Muscle of back (tissue), 13 donors: ENCODE data around the gene UROD. TPM values are rescaled to one million over a fixed set of nuclear protein-coding genes. Genes with fewer than 3 reads are reported as not detected.
"Not testable (repeated sequence)": the region's sequence is repeated elsewhere in the genome, so short reads cannot be mapped to it uniquely, and the experiment has no call there.

Source experiments
- DNase-seq, 3 donors: peaks; one replicate each; pipeline versions ENCODE4 v3.0.0 to v3.0.0-alpha.2; 2013
- long read RNA-seq, 9 donors: transcript quantifications; one replicate each; lab custom pipeline, GENCODE V29; 2026
- polyA plus RNA-seq, 10 donors: library from polyadenylated mRNA; unstranded; fragments of 120-200 nt; gene quantifications; one replicate each; pipeline ENCODE4 v1.2.1, GENCODE V29; 2013; ENCODE audit not compliant: insufficient read length in 10 of 10

The UROD gene
- polyA plus RNA-seq = 10 to 100 TPM; 72.2 to 93.4 (median 78.5) TPM
- long read RNA-seq, donor 1, transcript UROD-210 (2 exons, 524 nt) = major isoform, 28 of 46 reads
- long read RNA-seq, donor 1, transcript UROD-201 (10 exons, 1,300 nt) = minor isoform, 16 of 46 reads
- long read RNA-seq, donor 1, partial matches to known transcripts = 0 of 46 reads
- long read RNA-seq, donor 1, other reads (novel, unspliced or antisense) = 0 of 46 reads
- long read RNA-seq, donor 2, transcript UROD-210 (2 exons, 524 nt) = major isoform, 21 of 45 reads
- long read RNA-seq, donor 2, transcript UROD-201 (10 exons, 1,300 nt) = major isoform, 21 of 45 reads
- long read RNA-seq, donor 2, partial matches to known transcripts = 0 of 45 reads
- long read RNA-seq, donor 2, other reads (novel, unspliced or antisense) = 0 of 45 reads
- long read RNA-seq, donor 3 = 0 reads
- long read RNA-seq, donor 4, transcript UROD-201 (10 exons, 1,300 nt) = minor isoform, 13 of 49 reads
- long read RNA-seq, donor 4, transcript UROD-210 (2 exons, 524 nt) = major isoform, 24 of 49 reads
- long read RNA-seq, donor 4, partial matches to known transcripts = 7 of 49 reads
- long read RNA-seq, donor 4, other reads (novel, unspliced or antisense) = 0 of 49 reads
- long read RNA-seq, donor 5, transcript UROD-201 (10 exons, 1,300 nt) = major isoform, 19 of 68 reads
- long read RNA-seq, donor 5, transcript UROD-210 (2 exons, 524 nt) = minor isoform, 18 of 68 reads
- long read RNA-seq, donor 5, partial matches to known transcripts = 27 of 68 reads
- long read RNA-seq, donor 5, other reads (novel, unspliced or antisense) = 0 of 68 reads
- long read RNA-seq, donor 6, transcript UROD-201 (10 exons, 1,300 nt) = minor isoform, 18 of 65 reads
- long read RNA-seq, donor 6, transcript UROD-210 (2 exons, 524 nt) = major isoform, 28 of 65 reads
- long read RNA-seq, donor 6, partial matches to known transcripts = 10 of 65 reads
- long read RNA-seq, donor 6, other reads (novel, unspliced or antisense) = 7 of 65 reads
- long read RNA-seq, donor 7, transcript UROD-201 (10 exons, 1,300 nt) = minor isoform, 15 of 40 reads
- long read RNA-seq, donor 7, transcript UROD-210 (2 exons, 524 nt) = major isoform, 23 of 40 reads
- long read RNA-seq, donor 7, partial matches to known transcripts = 0 of 40 reads
- long read RNA-seq, donor 7, other reads (novel, unspliced or antisense) = 0 of 40 reads
- long read RNA-seq, donor 8, transcript UROD-201 (10 exons, 1,300 nt) = minor isoform, 13 of 41 reads
- long read RNA-seq, donor 8, transcript UROD-210 (2 exons, 524 nt) = major isoform, 15 of 41 reads
- long read RNA-seq, donor 8, partial matches to known transcripts = 13 of 41 reads
- long read RNA-seq, donor 8, other reads (novel, unspliced or antisense) = 0 of 41 reads
- long read RNA-seq, donor 9, partial matches to known transcripts = 0 of 5 reads
- long read RNA-seq, donor 9, other reads (novel, unspliced or antisense) = 0 of 5 reads

DNA sequence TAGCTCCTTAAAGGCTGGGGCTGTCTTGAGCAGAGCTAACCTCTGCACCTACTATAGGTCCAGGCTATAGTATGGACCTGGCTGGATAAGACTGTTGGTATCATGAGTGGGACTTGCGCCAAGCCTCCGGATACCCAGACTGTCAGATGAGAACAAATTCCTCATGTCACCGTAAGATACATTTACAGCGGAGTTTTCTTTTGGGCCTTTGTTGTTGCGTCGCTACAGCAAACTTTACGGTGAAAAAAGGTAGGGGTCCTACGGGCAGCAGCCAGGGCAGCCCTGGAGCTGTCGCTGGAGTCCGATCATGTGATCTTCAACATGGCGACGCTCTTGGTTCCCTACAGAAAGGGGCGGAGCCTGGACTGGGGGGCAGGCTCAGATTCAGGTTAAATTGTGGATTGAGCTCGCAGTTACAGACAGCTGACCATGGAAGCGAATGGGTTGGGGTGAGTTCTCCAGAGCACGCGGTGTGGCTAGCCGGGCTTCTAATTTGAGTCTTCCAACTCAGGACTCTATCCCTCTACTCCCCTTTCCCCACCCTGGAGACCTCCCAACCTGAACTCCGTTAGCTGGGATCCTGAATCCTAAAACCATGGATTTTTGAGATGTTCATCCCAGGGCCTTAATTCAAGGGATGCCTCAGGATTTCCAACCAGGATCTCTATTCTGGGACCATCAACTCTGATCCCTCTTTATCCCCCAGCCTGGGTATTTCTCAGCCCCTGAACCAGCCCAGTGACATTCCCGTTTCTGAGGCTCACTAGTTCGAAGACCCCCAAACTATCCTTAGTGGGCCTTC, at the start of gene UROD:
Gene UROD, plus strand, starts transcription at position 418 of the 802 bp plus-strand sequence. Its CDS starts 12 bp downstream, at position 430.
- DNase-seq = peak; percentile 96 to 98 (median 96)

DNA sequence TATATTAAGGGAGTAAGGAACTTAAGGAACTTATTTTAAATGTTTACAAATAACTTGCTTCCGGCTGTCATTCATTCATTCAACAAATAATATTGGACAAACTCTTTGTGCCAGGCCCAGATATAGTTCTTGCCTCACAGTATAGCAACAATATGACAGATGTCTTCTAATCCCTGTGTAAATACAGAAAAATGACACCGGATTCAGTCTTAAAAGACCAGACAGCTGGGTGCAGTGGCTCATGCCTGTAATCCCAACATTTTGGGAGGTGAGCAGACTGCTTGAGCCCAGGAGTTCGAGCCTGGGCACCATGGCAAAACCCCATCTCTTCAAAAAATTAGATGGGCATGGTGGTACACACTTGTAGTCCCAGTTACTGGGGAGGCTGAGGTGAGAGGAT, 49.3 kb upstream of the UROD start:
- no peak for DNase-seq

DNA sequence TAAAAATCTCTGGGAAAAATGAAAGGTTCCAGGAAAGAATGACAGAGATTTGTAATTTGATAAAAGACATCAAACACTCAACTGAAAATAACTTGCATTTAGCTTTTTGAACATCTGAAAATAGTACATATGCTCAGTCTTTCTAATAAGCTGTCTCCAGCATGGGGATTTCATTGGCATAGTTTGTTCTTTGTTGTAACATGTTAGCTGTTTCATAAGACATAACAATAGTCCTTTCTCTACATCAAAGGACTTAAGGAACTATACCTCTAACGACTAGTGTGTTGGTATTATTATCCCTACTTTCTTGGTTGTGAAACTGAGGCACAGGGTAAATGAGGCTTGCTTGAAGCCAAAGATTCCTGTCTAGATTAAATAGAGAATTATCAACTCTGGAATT, 47.7 kb upstream of the UROD start:
- DNase-seq = no peak

DNA sequence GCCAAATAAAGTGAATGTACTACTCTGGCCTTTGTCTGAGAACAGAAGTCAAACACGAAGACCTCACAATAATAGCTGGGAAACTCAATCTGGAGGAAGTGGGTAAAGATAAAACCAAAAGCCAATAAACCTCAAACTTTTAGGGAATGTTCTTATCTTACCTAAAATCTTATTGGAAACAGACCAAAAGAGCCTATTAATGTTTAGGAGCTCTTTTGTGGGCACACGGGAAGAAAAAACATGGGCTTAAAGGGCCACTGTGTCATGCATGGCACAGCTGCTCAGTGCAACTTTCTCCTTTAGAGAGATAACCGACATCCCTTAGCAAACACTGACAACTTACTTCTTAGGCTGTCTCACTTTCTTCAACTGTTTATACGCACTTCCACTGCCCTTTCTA, 41.7 kb upstream of the UROD start:
- no peak for DNase-seq

DNA sequence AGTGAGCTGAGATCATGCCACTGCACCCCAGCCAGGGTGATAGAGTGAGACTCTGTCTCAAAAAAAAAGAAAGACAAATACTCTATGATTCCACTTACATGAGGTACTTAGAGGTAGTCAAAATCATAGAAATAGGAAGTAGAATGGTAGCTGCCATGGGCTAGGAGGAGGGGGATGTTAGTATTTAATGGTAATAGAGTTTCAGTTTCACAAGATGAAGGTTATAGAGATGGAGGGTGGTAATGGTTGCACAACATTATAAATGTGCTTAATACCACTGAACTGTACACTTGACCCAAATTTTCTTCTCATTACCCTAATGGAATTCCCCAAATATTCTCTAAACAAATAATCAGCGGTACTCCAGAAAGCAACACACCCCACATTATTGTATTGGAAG, 38.4 kb upstream of the UROD start:
- no peak for DNase-seq

DNA sequence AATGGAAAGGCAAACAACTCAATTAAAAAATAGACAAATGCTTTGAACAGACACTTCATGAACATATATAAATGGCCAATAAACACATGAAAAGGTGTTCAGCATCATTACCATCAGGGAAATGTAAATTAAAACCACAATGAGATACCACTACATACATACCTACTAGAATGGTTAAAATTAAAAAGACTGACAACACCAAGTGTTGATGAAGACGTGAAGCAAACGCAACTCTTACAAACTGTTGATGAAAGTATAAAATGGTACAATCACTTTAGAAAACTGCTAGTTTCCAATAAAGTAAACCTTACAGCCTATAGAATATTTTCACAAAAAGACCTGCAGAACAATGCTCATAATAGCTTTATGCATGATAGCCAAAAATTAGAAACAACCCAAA, 35.8 kb upstream of the UROD start:
- DNase-seq = no peak

DNA sequence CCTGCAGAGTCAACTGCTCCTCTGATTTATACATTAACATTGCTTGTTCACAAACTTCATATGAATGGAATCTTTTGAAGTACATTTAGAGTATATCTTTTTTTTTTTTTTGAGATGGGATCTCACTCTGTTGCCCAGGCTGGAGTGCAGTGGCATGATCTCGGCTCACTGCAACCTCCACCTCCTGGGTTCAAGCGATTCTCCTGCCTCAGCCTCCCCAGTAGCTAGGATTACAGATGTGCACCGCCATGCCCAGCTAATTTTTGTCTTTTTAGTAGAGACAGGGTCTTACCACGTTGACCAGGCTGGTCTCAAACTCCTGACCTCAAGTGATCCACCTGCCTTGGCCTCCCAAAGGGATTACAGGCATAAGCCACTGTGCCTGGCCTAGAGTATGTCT, 34.7 kb upstream of the UROD start:
- DNase-seq = not testable (repeated sequence)

DNA sequence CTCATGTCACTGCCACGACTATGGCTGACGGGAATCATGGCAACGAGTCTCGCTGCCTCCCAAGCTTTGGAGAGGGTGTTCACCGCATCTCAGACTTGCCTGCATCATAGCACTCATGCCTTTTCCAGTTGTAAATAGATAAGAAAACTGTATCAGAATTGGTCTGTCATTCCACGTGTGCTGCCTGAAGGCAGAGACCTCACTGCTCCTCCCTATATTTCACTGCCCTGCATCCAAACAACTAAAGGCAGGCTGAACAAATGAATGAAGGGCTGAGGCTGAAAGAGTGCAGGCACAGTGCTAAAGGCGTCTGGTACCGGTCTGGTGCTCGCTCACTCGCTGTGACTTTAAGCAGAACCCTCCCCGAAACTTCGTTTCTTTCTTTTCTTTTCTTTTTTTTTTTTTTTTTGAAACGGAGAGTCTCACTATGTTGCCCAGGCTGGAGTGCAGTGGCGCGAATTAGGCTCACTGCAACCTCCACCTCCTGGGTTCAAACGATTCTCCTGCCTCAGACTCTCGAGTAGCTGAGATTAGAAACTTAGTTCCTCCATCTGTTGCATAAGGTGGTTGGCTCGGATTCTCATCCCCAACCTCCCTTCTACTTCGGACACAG, 26.2 kb upstream of the UROD start:
- peak in 1 of 3 donors; percentile 17 for DNase-seq

DNA sequence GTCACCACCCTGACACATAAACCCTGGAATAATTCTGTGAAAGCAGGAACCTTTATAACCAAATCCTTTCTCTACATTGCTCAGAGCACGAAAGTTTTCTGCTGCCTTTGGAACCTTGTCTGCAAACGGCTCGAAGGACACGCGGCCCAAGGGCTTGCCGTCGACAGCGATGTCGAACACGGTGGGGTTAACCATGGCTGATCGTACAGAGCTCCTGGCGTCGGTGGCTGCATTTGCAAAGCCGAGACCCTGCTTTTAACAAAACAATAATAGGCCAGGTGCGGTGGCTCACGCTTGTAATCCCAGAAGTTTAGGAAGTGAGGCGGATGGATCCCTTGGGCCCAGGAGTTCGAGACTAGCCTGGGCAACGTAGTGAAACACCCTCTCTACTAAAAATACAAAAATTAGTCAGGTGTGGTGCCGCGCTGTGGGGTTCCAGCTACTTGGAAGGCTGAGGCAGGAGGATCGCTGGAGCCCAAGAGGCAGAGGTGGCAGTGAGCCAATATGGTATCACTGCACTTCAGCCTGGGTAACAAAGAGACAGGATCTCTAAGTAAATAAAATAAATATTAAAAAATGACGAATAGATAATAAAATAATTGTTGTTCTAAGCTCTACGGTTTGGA, 23.4 kb upstream of the UROD start:
- no peak for DNase-seq

DNA sequence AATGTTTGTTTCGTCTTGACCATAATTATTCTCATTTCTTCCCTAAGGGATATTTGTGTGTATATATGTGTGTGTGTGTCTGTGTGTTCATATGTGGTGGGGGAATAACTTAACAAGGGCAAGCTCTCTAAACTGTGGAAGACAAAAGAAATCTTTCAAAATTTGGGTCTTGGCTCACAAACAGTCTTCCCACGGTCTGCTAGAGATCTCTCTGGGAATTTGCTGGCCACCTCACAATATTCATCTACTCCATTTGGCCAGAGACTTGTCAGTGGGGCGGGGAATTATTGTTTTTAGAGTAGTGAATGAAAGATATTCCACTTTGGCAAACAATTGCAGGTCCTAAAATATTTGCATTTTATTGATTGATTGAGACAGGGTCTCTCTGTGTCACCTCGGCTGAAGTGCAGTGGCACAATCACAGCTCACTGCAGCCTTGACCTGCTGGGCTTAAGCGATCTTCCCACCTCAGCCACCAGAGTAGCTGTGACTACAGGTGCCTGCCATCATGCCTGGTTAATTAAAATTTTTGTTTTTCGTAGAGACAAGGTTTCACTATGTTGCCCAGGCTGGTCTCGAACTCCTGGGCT, 17.6 kb upstream of the UROD start:
- DNase-seq = peak in 1 of 3 donors; percentile 68

DNA sequence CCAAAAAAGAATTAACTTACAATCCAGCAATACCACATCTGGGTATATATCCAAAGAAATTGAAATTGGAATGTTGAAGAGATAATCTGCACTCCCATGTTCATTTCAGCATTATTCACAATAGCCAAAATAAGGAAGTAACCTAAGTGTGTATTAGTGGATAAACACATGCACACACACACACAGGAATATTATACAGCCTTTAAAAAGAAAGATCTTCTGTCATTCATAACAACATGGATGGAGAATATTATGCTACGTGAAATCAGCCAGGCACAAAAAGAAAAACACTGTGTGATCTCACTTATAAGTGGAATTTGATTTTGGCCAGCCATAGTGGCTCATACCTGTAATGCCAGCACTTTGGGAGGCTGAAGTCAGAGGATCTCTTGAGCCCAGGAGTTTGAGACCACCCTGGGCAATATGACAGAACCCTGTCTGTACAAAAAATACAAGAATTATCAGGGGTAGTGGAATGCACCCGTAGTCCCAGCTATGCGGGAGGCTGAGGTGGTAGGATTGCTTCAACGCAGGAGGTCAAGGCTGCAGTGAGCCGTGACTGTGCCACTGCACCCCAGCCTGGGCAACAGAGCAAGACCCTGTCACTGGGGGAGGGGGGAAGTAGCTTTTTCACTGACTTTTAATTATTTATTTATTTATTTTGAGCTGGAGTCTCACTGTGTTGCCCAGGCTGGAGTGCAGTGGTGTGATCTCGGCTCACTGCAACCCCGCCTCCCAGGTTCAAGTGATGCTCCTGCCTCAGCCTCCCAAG, 16.4 kb upstream of the UROD start:
- no peak for DNase-seq

DNA sequence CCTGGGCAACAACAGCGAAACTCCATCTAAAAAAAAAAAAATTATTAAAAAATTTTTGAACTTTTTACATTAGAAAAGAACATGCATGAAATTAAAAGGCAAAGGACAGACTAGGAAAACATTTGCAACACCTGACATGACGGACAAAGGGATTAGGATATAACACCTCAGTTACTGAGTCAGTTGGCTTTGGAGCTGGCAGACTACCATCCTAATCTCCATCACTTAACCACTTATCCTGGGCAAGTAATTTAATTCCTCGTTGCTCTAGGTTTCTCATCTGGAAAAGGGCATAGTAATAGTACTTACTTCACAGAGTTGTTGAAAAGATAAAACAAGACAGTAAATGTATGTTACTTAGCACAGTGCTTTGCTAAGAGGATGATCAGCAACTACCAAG, 12.8 kb upstream of the UROD start:
- no peak for DNase-seq

DNA sequence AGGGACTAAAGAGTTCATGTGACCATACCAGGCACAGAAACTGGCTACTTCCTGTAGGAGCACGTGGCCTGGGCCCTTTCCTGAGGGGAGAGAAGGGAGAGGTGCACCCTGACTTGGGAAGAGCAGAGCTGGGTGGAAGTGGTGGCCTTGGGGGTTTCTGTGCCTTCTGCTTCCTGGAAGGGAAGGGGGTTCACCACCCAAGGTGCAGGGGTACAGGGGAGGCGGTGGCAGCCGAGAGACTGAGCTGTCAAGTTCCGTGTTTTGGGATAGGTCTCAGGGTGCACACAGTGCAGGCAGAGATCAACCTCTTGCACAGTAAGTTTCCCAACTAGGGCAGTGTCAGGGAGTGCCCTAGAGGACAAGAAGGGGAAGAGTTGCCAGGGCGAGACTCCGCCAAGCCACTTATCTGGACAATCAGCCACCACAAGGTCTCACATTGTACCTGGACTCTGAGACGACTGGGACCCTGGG, 11.0 kb upstream of the UROD start:
- peak in 1 of 3 donors; percentile 23 for DNase-seq

DNA sequence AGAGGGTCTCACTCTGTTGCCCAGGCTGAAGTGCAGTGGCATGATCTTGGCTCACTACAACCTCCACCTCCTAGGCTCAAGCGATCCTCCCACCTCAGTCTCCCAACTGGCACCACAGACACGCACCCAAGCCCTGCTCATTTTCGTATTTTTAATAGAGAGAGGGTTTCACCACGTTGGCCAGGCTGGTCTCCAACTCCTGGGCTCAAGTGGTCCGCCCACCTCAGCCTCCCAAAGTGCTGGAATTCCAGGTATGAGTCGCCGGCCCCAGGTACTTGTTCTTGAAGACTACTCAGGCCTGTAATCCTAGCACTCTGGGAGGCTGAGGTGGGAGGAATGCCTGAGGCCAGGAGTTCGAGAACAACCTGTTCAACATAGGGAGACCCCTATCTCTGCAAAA, 10.5 kb upstream of the UROD start:
- not testable (repeated sequence) for DNase-seq

DNA sequence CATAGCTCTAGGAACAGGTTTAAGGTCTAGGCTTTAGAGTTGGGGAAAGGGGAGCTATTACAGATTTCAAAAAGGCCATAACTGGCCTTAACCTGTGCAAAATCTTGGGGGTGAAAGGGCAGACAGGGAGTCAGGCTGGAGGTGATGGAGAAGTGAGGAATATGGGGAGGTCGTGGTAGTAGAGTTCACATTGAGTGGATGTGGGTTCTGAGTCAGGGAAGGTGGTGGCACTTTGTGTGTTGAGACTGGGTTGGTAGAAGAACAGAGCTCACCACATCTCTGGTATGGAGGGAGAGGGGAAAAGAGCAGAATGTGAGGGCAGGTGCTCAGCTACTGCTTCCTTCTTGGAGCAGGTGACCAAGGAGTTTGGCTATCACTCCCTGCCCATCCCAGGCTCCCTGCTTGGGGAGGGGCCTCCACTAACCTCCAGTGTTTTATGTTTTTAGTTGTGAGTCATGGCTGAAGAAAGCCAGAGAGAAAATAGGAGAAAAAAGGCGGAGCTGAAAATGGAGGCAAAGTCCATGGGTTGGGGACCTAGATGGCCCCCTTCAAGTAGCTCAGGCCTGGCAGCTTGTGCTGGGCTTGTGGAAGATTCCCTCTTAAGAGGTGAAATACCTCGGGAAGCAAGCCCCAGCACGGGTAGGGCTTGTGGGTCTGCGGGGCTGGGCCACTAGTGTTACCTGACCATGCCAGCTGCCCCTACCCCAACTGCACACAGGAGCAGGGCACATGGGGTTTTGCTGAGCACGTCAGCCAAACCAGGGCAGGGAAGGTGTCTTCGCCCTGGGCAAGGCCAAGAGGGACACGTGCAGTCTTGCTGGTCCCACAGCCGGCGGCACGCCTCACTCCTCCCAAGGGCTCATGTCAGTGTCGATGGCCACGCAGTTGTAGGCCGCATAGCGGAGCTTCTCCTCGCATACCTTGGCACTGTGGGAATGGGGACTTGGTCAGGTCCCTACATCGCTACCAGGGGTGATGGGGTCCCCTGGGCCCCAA, 9.1 kb upstream of the UROD start:
- DNase-seq = no peak

DNA sequence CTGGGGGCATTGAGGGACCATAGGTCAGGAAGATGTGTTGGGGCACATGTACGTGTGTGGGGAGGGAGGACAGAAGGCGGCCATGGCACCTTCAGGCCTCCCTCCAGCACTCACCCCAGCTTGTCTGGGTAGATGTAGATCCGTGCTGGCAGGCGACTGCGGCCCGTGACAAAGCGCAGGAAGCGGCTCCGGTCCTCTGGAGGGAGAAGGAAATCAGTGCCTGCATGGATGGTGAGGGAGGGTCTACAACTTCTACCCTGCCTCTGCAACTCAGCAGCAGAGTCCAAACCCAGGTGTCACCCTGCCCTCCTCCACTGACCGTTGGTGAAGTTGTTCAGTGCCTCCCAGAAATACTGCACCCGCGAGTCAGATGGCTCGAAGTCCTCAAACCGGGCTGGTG, 8.3 kb upstream of the UROD start:
- no peak for DNase-seq

DNA sequence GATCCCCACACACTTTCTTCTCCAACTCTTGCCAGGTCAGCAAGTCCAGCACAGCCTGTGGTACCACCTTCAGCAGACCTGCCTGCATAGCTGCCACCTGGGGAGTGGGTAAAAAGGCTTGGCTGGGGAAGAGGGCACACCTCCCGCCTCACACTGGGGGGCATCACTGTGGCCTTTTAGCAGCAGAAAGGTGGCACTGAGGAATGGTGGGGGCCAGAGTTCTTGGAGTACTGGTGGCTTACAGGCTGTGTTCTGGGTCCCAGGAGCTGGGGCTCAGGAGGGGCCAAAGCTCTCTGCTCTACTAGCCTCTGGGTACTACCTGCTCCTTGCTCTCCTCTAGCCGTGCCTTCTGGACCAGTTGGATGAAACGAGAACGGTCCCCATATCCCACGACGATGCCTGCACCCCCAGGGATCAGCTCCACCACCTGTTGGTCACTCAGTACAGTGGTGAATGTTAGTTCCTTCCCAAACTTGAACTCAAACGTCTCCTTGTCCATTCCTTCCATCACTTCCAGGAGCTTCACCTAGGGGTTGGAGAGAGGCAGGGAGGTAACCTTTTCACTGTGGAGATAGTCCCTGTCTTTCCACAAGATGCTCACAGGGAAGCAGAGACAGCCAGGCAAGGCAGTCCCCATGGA, 7.7 kb upstream of the UROD start:
- no peak for DNase-seq
